Brain pericyte (primary cell): ENCODE results near the gene SNTG2.

Source experiments
- DNase-seq: peaks from one replicate; pipeline ENCODE4 v3.0.0-alpha.2; 2012; ENCODE audit warnings: low read depth, low spot score

SNTG2 gene

DNA sequence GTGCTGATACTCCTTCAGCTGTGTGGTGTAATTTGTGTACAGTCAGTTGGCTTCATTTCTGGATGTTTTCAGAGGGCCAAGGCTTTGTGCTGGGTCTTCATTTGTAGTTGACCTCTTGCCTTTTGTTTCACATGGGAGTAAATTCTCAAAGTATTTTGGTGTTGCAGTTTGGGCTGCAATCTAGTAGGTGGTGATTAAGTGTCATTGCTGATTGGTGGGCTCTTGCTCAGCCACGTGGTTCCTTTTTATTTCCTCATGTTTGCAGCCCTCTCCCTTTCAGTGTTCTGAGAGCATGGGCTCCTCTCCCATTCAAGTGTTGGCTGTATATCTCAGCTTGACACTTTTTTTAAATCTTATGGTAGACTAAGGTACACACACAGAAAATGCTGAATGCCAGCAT is 96.8 kb downstream of the SNTG2 start:
- no peak for DNase-seq

DNA sequence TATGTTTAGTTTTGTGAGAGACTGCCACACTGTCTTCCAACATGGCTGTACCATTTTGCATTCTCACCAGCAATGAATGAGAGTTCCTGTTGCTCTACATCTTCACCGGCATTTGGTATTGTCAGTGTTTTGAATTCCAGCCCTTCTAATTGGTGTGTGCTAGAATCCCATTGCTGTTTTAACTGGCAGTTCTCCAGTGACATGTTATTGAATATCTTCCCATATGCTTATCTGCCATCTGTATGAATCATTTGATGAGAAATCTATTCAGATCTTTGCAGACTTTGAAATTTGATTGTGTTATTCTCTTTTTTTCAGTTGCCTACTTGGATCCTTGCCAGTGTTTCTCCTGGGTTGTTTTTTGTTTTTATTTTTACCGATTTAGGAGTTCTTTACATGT is 99.0 kb downstream of the SNTG2 start:
- no peak for DNase-seq

DNA sequence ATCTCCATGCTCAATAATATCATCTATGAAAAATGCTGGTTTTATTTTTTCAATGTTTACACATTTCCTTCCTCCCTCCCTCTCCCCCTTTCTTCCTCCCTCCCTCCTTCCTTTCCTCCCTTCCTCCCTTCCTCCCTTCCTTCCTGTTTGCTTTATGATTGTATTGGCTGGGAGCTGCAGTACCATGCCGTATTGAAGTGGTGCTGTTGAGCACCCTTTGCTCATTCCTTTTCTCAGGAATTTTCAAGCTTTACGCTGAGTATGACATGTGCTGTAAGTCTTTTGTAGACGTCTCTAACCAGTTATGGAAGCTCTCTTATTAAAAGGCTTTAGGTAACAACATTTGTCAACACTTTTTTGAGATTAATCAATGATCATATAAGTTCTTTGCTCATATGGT is 100.4 kb downstream of the SNTG2 start:
- no peak for DNase-seq

DNA sequence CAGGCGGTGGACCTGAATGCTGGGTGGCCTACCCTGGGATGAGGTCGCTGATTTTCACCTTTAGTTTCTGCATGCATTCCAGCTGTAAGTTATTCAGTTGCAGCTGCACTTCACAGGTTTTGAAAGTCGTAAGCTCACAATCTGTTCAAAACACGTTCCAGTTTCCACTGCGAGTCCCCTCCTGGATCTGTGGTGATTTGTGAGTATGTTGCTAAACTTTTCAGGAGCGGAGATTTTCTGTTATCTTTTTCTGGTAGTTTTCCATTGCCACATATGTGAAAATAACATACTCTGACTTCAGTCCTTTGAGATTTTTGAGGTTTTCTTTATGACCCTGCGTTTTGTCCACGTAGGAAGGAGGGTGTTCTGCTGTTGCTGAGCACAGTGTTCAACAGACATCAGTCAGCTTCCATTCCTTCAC is 102.1 kb downstream of the SNTG2 start:
- no peak for DNase-seq

DNA sequence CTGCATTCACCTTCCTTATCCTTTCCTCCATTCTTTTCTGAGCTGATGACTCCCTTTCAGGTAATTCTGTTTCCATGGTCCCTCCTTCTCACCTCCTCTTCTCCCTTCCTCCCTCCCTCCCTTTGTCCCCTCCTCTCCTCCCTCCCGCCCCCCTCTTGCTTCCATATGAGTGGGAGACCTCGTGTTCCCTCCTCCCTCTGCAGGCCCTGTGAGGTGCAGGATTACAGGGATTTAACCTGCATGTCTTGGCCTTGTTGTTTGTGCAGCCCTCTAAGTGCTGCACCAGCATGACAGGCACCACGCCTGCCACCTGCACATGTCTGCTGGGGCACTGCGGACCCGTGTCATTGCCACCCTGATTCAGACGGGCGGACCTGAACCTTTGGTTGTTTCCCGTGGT is 103.1 kb downstream of the SNTG2 start:
- DNase-seq: no peak

DNA sequence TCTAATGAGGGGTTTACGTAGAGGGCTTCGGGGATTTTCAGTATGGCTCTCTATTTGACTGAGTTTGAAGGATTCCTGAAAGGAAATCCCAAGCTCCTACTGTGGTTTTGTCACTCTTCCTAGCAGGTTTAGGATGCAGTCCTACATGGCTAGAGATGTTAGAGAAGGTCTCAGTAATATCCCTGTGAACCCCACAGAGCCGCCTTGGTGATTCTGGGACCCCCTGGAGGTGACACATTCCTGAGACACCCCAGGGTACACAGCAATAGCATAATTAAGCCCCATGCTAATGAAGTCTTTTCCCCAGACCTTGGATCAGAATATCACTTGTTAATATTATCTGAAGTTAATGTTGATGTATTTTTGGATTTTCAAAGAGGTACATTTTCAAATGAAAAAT is 103.8 kb downstream of the SNTG2 start:
- no peak for DNase-seq

DNA sequence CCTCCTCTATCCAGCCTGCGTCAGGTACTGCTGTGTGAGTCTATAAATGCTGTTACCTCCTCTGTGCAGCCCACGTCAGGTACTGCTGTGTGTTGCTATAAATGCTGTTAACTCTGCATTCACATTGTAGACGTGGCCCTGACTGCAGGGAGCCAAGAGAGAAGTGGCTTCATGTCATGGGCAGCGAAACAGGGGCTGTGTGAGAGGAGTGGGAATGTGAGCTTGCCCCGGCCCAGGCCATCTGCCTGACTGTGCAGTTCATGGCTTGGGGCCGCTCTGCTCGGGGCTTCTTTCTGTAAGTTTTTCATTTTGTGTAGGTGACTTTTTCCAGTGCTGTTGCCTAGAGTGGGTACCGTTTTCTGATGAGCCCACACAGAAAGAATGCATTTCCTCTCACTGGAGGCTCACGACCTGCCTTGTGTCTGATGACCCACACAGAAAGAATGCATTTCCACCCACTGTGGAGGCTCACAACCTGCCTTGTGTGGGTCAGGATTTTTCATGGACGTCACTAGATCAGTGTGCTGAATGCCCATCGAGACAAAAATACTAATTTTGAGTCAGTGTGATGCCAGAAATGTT is 104.5 kb downstream of the SNTG2 start:
- no peak for DNase-seq

DNA sequence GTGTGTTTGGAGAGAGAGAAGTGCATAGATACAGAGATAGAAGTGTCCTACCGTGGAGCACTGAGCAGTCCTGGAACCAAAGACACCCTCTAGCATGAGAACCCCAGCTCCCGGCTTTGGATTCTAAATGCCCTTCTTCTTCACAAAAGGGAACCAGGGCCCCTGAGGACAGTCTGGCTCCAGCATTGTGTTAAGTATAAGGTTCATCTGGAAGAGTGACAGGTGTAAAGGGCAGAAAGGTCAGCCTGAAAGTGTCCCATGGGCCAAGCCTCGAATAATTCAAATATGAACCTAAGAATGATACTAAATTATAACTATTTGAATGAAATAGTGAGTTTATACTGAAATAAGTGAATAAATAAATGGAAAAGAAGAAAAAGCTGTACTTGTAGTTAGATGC is 109.7 kb downstream of the SNTG2 start:
- DNase-seq: no peak

DNA sequence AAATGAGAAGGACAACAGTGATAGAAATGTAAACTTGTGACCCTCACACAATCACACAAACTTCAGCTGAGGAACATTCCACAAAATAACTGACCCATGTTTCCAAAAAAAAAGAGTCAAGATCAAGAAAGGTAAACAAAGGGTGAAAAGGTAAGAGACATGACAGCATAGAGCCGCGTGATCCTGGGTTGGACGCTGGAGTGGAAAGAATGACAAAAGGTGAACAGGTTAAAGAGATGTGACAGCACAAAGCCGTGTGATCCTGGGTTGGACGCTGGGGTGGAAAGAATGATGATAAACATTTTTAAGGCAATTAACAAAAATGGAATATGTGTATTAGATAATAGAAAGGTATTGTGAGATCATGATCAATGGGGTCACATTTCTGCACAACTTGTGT is 110.3 kb downstream of the SNTG2 start:
- DNase-seq: no peak

DNA sequence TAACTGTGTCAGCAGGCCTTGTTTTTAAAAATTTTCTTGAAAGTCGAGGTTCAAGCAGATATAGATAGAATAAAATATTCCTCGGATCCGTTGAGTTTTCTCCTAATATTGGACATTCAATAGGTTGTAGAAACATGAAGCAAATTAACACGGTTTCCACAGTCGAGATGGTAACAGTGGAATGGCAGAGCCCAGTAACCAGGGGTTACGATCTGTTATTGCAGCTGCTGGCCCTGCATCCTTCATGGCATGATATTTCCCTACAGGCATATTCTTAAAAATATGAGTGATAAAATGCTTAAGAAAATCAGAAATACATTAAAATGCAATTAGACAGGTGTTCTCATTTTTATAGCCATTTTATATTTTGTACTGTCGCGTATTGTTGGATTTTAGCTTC is 117.6 kb downstream of the SNTG2 start:
- DNase-seq: no peak

DNA sequence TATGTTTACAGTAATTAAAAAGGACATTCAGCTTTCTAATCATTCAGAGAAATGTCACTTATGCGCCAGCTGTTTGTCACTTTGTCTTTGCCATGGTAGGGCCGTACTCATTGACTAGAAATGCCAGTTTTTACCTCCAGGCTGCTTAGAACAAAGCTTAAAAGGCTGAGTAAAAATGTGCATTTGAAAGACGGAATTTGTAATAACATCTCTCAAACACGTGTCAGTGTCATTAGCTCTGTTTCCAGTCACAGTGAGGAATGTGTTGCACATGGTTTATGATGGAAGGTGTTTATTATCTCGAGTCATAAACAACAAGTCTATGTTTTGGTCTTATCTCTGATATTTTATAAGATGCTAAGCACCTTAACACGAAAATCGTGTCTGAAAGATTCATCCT is 118.2 kb downstream of the SNTG2 start:
- no peak for DNase-seq

DNA sequence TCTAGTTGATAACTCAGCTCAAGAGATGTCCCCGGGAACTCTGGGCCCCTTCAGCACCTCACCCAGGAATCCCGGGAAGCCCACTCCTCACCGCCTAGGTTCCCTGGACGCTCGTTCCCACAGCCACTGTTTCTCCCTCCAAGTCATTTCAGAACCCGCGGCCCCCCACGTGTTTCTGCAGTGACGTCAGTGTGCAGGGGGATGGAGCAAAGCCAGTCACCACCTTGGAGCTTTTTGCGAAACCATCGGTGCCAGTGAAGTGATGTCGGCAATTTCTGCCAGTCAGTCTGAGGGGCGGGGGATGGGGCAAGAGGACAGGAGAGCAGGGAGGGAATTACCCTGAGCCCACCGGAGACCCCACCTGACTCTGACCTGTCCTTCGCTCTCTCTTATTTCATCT is 119.2 kb downstream of the SNTG2 start:
- no peak for DNase-seq

DNA sequence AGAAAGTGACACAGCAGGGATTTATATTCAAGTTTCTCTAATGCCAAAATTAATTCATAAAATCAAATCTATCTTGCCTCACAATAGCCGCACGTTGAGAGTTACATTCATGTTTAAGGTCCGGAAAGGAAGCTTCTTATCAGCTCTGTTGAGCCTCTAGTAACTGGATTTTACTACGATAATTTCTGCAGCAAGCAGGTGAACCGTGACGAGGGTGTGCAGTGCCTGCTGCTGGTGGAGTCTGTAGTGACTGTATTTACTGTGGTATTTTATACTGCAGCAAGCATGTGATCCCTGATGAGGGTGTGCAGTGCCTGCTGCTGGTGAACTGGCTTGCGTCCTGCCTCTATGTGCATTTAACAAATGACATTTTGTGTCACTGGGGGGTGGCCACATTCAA is 120.0 kb downstream of the SNTG2 start:
- no peak for DNase-seq

DNA sequence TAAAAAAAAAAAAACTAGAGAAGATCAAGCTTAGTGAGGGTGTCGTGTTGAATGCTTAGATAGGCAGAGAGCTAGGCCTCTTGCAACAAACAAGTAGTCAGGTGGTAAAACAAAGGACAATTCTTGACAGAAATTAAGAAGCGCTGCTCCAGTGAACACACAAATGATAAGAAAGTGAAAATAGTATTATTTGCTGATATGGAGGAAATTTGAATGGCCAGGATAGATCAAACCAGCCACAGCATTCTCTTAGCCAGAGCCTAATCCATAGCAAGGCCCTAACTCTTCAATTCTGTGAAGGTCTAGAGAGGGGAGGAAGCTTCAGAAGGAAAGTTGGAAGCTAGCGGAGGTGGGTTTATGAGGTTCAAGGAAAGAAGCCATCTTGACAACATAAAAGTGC is 121.0 kb downstream of the SNTG2 start:
- DNase-seq: no peak

DNA sequence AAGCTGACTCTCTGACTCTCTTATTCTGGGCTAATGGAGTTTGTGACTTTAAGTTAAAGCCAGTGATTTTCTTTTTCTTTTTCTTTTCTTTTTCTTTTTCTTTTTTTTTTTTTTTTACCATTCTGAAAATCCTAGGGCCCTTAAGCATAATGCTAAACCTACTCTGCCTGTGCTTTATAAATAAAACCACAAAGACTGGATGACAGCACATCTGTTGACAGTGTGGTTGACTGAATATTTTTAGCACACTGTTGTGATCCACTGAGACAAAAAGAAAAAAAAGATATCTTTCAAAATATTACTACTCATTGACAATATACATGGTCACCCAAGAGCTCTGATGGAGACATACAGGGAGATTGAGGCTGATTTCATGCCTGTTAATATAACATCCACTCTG is 121.6 kb downstream of the SNTG2 start:
- no peak for DNase-seq

DNA sequence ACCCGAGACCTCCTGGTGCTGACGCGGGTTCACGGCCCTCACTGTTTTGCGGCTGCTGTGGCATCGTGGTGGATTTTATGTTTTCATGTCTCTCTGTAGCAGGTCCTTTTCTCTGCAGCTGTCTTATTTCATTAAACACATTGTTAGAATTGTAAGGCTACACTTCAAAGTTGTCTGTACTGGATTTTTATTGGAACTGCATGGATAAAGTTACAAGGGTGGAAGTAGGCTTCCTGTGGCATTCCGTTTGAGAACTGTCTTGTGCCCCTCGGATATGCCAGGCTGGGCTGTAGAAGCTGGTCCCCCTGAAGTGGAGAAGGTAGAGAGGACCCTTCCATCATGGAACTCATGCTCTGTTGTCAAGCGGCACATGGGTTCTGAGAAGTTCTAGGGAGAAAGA is 127.3 kb downstream of the SNTG2 start:
- no peak for DNase-seq

DNA sequence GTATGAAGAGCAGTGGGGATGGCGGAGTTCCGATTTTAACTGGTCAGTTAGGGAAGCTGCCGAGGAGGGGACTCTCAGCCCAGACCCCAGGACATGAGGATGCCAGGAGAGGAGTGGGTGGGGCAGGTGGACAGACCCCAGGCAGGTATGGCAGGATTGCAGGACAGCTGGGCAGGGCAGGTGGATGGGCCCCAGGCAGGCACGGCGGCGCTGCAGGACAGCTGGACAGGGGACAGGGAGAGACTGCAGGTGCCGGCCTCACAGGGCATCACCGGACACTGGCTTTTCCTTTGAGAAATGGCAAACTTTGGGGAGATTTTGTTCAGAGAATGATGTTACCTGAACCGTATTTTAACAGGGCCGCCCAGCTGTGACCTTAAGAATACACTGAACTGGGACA is 127.7 kb downstream of the SNTG2 start:
- no peak for DNase-seq

DNA sequence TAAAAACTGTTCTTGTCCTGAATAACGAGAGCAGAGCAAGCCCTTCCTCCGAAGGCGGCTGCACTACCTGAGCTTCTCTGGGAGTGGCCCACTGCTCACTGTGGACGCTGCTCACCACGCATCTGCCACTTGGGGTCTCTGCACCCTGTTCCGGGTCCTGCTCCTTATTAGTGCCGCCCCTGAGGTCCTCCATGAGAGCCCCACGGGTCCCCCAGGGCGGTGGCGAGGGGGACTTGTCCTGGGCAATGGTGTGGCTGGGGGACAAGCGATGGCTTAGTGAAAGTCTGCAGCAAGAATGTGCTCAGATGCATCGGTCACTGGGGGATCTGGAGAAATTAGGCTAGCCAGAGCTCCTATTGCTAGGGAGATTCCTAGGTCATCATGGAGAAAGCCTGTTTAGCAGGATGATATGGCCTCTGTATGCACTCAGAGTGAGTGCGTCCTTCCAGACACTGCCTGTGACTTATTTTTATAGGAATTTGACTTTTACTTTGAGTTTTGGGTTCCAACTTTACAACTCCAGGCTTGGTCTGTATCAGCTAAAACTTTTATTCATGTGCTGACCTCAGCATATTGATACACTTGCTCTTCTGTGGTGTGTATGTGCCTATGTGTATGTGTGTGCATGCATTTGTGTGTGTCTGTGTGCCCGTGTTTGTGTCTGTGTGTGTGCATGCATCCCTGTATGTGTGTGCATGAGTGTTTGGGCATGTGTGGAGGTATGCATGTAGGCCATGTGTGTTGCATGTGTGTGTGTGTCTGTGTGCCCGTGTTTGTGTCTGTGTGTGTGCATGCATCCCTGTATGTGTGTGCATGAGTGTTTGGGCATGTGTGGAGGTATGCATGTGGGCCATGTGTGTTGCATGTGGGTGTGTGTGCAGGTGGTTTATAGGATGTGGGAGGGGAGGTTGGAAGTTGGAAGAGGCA is 129.5 kb downstream of the SNTG2 start:
- no peak for DNase-seq

DNA sequence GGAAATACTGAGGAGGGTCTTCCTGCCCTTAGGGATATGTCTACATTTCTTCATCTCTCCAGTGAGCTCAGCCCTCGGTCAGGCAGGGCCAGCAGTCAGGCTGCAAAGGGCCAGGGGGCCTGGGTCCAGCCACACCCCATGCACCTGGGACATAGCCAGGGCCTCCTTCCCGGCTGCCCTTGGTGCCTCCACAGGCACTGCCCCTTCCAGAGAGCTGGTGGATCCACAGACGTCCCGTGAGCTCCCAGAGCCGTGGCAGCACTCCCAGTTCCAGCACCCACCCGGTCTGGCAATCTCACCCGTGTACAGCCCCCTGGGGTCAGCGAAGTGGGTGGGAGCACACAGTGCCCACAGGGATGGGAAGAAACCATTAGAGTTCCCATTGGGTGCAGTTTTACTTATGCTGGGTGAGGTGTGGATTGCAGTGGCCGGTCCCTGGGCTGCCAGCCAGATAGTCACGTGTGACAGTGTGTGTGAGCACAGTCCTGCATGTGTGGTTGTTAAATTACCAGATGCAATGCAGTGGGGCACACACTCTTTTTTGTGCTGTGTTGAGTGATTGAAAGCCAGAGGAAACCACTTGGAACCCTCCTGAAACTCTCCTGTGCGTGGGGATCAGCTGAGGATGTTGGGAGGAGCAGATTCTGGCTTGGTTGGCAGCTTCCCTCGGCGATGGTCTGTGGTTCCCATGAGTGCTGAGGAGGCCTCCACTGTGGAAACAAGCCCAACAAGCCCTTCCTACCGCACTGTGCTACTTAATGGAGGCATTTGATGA is 131.0 kb downstream of the SNTG2 start:
- DNase-seq: no peak

DNA sequence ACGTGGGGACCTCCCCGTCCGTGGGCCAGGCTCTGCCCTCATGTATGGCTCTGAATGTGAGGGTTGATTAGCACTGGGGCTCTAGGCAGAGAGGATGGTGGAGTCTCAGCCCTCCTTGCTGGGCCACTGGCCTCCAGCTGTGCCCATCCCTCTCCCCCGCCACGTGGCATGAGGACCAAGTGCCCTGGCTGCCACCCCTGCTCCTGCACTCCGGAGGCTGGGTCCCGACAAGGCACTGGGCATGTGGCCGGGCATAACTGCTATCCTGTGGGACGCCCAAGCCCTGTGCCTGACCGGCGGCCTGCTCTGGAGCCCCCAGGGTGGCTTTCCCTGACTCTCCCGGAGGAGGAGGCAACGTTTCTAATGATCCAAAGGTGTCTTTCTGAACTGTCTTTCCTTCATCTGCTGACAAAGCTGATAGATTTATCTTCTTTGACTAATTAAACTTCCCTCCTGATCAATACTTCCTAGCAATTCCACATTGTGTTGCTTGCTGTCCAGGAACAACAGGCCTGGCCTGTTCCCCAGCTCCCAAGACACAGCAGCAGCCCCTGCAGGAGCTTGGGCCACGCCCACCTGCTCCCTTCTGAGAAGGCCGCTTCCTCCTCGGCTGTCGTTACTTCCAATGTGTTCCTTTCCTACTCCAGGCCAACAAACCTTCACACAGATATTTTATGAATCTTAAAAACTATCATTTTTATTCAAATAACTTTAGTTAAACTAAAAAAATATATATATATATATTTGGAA is 132.0 kb downstream of the SNTG2 start:
- no peak for DNase-seq

DNA sequence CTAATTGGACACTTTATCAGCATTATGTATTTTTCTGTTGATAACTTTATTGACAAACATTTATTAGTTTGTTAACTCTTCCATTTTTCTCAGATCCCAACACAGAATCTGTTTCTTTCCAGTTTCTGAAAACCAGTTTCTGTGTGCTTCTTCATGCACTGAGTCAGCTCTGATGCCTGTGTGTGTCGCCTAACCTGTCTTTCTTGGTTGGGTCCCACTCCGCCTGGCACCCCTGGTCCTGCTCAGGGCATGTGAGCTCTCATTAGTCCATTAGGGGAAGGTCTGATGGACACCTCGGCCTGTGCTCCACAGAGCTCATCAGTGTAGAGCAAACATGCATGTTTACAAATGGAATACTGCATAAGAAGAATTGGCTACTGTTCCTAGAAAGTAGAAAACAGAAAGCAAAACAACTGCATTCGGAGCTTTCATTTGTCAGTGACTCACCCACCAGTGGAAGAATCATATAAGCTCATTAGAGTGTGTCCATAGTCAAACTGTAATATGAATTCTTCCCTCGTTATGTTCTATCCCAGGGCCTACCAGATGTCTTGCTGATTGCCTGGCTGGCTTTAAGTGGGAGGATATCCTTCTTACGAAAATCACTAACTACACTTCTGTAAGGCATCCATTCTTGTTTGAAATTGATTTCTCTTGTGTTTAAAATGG is 137.7 kb downstream of the SNTG2 start:
- no peak for DNase-seq
